HG03103 (cell line): ENCODE data around the gene MBD3.

Experiments used
- ATAC-seq: cut with Tn5 transposase; IDR thresholded peaks from one replicate; pipeline ENCODE4 v1.9.1; 2021; ENCODE audit warnings: low read depth; ENCODE audit not compliant: unreplicated experiment

Gene MBD3

DNA sequence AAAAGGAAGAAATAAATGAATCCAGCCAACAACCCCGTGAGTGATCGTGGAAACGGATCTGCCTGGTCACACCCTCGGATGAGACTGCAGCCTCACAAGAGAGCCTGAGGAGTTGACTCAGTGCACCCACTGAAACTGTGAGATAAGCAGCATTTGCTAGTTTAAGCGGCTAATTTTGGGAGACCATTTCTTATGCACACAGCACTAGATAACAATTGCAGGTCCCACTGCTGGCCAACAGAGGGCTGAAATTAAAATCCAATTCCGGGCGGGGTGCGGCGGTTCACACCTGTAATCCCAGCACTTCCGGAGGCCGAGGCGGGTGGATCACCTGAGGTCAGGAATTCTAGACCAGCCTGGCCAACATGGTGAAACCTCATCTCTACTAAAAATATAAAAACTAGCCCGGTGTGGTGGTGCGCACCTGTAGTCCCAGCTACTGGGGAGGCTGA, 9.0 kb upstream of the MBD3 start:
- no peak for ATAC-seq

- no peak for ATAC-seq
Measured at GRCh38 chr19:1599460-1599846, 6.8 kb upstream of the MBD3 start.

DNA sequence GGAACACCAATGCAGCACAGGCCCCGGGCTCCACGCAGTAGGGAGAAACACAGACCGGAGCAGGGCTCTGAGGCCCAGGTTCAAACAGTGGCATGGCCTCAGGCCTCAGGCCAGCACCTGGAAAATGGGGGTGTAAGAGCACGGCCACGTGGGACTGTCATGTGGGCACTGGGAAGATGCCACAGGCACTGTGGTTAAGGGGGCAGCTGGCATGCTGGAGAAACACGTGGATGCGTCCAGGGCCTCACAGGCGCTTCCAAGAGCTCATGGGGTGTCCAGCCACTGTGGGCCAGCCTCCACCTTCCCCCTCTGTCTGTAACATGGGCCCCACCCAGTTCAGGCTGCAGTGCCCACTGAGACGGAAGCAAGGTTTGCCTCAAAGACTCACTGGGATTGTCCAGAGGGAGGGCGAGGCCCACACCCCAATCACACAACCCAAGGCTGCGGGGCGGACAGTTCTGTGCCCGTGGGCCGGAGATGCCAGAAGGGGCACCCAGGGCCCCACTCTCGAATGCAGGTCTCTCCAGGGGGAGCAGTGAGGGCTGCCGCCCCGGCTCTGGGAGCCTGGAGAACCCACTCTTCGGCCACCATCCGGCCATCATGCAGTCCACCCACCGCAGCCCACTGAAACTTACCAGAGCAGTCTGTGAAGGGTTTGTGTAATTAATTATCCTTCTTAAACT, 6.3 kb upstream of the MBD3 start:
- ATAC-seq: no peak

DNA sequence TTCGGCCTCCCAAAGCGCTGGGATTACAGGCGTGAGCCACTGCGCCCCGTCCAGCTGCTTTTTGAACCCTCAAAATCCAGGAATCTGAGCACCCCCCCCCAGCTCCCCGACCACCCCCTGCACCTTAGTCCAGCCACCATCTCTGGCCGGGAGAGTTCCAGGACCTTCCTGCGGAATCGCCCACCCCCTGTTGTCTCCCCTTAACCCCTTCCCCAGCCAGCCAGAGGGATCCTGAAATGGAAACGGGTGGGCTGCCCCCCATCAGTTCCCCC, 772 bp upstream of the MBD3 start:
- no peak for ATAC-seq

DNA sequence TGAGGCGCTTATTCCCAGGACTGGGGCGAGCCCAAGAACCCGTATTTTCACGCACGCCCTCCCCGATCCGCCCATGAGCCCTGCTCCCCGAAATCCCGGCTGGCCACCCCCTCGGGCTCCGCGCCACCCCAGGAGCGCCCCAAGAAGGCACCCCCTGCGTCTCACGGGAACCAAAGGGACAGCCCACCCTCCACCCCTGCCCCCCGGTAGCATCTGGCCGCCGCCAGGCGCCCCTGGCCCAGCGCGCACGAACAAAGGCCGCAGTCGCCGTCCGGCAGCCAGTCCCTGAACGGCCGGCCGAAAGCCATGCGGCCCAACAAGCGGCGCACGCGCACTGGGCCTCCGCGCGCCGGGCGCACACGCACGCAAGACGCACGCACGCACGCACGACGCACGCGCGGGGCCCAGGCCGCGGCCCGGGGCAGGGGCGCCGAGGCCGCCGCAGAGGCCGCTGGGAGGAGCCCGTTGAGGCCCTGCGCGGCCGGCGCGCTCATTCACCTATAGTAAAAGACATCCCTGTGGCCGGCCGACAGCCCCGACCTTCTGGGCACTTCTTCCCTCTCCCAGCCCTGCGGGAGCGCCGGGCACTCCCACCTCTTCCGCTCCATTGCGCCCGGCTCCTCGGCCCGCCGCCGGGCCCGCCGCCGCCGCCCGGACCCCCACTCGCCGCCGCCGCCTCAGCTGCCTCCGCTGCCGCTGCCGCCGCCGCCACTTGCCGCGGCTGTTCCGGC, 476 bp downstream of the MBD3 start:
- ATAC-seq: peak; percentile 67

- ATAC-seq: no peak
Measured at GRCh38 chr19:1591421-1592023, 1.1 kb downstream of the MBD3 start.

GRCh38 chr19:1590641-1591397, 1.8 kb downstream of the MBD3 start:
- no peak for ATAC-seq

DNA sequence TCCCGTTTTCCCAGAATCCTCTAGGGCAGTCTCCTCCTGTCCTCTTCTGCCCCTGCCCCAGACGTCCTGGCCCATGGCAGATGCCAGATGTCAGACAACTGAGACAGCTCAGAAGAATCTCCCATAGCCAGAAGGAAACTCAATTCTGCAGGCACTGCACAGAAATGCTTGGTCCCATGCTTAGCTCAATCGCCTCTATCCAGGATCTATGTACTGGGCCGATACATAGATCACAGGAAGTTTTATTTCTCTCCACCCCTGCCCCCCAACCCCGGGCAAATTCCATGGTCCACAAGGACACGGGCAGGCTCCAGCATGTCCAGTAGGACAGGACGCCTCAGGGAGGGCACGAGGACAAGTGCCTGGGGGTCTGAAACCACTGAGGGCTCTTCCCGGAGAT, 4.8 kb downstream of the MBD3 start:
- no peak for ATAC-seq

DNA sequence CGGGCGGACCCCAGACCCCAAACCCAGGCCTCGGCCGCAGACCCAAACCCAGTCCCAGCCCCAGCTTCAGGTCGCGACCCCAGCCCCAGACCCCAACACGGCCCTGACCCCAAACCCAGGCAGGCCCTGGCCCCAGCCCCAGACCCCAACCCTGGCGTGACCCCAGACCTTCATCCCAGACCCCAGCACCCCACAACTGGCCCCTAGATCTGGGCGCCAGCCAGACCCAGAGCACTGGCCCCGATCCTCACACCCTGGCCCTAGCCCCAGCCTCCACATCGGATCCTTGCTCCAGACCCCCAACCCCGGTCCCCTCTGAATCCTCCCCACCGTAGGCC, 7.5 kb downstream of the MBD3 start:
- no peak for ATAC-seq

DNA sequence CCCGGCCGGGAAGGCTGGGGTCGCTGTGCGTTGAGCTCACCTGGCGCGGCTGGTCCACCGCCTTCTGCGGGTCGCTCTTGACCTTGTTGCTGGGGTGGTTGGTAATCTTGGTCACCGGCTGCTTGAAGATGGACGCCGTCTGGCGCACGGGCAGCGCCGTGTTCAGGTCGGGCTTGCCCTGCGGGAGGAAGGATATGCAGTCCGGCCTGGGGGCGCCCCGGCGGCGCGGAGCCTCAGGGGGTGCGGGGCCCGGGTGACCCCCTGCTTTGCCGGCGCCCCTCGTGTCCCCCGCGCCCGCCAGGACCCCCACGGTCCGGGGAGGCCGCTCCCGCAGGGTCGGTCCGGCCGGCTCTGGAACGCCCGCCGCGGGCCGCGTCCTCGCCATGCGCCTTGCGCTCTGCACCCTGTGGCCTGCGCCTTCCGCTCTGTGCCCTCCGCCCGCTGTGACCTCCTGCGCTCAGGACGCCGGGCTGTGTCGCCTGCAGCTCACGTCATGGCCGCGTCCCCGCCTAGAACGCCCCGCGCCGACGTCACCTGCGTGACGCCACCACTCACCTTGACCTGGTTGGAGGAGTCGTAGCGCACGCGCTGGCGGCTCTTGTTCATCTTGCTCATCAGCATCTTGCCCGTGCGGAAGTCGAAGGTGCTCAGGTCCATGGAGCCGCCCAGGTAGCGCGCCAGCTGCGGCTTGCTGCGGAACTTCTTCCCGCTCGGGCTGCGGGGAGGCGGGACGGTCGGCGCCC, 8.0 kb downstream of the MBD3 start:
- no peak for ATAC-seq

DNA sequence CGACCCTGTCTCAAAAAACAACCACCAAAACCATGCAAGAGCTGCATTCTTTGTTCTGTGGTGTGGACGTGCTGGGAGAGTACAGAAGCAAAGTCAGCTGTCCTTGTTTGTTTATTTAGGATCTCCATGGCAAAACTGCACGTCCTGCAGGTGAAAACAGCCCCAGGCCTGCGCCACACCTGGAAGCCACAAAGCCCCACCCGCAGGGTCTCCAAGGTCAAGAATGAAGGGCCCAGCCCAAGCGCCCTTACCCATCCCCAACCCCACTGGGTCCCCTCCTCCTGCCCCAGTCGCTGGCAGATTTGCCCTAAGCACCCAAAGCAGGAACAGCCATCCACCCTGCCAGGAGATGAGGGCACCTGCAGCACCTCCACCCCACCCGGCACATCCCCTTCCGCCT, 10.5 kb downstream of the MBD3 start:
- ATAC-seq: no peak

GRCh38 chr19:1580957-1581356, 11.7 kb downstream of the MBD3 start:
- no peak for ATAC-seq

- no peak for ATAC-seq
Measured at GRCh38 chr19:1580382-1580781, 12.3 kb downstream of the MBD3 start.

GRCh38 chr19:1579222-1579621, 13.4 kb downstream of the MBD3 start:
- ATAC-seq: no peak

DNA sequence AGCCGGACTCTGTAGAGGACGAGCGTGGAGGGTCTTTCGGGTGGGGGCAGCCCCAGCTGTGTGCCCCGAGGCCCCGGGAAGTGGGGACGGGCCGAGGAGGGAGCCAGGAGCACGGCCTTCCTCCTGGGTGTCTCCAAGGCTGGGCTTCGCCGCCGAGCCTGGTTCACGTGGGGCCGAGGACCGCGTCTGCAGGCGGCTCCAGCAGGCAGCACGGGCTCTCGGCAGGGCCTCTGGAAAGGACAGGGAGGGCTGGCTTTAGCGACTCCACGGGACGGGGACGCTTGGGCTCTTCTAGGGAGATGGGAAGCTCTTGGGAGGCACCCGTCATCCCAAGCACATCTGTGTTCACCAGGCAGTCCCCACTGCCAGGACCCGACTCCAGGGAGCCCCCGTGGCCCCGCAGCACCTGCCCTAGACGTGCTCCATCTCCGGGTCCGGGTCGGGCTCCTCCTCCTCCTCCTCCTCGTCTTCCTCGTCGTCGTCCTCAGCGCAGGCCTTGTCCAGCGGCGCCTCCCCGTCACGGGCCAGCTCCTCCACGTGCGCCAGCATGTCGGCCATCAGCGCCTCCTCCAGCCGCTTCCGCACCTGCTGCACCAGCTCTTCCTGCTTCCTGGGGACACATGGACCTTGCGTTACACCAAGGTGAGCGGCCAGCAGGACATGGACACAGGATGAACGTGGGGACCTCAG, 14.6 kb downstream of the MBD3 start:
- no peak for ATAC-seq

DNA sequence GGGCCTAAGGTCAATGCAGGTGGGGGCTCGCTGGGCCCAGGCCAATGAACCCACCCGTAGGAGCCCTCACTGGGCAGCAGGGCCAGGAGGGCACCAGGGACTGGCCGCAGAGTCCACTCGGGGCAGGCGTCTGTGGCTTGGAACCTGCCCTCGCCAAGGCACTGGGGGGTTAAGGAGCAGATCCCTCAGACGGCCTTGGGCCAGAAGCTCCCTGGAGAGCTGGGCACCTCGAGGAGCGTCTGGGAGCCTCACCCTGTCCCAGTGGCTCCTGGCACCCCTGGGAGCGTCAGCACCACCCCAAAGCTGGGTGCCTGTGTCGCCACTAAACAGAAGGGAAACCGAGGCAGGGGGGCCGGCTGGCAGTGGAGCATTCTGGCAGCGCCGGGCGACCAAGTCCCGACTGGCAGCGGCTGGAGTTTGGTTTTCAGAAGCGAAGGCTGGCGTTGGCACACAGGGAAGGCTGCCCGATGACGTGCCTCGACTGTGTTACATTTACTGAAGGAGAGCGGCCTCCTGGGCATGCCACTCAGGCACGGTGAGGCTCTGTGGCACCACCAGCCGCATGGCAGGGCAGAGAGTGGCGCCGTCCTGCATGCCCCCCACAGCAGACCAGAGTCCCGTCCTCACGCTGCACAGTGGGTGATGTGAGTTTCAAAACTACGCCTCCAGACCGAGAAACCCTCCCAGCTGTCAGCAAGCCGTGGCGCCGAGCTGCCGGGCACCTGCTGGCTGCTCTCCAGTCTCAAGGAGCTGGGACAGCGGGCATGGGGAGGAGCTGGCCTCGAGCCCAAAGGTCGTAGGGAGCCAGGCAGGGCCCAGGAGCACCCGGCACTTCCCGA, 15.4 kb downstream of the MBD3 start:
- ATAC-seq: no peak

GRCh38 chr19:1576242-1577089, 16.2 kb downstream of the MBD3 start:
- no peak for ATAC-seq
